Adrenal gland (tissue), 5 donors: Measurements from ENCODE around the gene CPA4.

Source experiments
- CTCF ChIP-seq, 6 experiments: fragments of 450-650 bp in 4 of 6; fragments of 200-600 bp in 2 of 6; sonication (generic) in 1 of 6; IDR thresholded peaks; 1 replicate in 5 of 6; 2 replicates in 1 of 6; pipeline versions ENCODE4 v1.5.1 to v1.8.0; 2016 to 2021; ENCODE audit warnings: antibody characterized with exemption in 6 of 6, mild to moderate bottlenecking in 2 of 6, moderate library complexity in 1 of 6
- POLR2A ChIP-seq, 2 donors: fragments of 450-650 bp; IDR thresholded peaks; one replicate each; pipeline ENCODE4 v1.6.1; 2017; ENCODE audit warnings: antibody characterized with exemption in 2 of 2, mild to moderate bottlenecking in 2 of 2, moderate library complexity in 1 of 2
- donor health status: DM: no; HTN: no; CAD: no.

DNA sequence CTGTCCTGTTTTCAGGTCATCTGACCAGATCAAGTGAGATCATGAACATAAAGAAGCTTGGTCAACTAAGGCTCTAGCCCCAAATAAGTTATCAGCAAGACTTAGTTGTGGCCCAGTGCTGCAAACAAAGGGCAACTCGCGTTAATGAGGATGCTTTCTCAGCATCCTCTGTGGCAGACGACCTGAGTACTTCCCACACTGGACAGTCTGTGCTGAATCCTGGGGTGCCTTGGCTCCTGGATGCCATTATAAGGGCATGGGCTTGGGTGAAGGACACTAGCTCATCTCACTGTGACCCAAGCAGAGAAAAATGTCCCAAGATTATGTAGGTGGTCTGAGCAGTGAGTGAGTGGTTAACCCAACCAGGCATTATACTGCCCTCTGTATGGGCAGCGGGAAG, 65.5 kb downstream of the CPA4 start:
- no peak for TF ChIP-seq CTCF (IDR thresholded peaks at IDR 0.05)
- no peak for TF ChIP-seq POLR2A (IDR thresholded peaks at IDR 0.05)
